GM19351 (cell line): Measurements from ENCODE around the gene AATK.
"Not testable (repeated sequence)": the region's sequence is repeated elsewhere in the genome, so short reads cannot be mapped to it uniquely, and the experiment has no call there.

ENCODE experiments used
- ATAC-seq: cut with Tn5 transposase; IDR thresholded peaks from one replicate; pipeline ENCODE4 v1.9.1; 2021; ENCODE audit warnings: mild to moderate bottlenecking, moderate library complexity; ENCODE audit not compliant: unreplicated experiment

AATK gene

GRCh38 chr17:81080019-81080418 lies 86.0 kb downstream of the AATK start:
- no peak for ATAC-seq

DNA sequence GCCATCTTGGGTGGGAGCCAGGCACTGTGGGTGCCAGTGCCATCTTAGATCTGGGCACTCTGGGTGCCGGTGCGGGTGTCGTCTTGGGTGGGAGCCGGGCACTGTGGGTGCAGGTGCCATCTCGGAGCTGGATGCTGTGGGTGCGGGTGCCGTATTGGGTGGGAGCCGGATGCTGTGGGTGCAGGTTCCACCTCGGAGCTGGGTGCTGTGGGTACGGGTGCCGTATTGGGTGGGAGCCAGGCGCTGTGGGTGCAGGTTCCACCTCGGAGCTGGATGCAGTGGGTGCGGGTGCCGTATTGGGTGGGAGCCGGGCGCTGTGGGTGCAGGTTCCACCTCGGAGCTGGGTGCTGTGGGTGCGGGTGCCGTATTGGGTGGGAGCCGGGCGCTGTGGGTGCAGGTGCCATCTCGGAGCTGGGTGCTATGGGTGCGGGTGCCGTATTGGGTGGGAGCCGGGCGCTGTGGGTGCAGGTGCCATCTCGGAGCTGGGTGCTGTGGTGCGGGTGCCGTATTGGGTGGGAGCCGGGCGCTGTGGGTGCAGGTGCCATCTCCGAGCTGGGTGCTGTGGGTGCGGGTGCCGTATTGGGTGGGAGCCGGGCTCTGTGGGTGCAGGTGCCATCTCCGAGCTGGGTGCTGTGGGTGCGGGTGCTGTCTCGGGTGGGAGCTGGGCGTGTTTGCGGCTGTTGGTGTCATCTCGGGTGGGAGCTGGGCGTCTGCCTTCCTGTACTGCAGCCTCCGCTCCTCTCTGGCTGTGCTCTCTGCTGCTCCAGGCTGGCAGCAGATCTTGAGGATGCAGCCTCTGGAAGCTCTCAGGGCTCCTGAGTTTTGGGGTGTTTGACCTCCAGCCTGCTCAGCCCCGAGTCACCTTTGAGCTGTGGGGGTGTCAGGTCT lies 87.8 kb downstream of the AATK start:
- ATAC-seq = not testable (repeated sequence)

DNA sequence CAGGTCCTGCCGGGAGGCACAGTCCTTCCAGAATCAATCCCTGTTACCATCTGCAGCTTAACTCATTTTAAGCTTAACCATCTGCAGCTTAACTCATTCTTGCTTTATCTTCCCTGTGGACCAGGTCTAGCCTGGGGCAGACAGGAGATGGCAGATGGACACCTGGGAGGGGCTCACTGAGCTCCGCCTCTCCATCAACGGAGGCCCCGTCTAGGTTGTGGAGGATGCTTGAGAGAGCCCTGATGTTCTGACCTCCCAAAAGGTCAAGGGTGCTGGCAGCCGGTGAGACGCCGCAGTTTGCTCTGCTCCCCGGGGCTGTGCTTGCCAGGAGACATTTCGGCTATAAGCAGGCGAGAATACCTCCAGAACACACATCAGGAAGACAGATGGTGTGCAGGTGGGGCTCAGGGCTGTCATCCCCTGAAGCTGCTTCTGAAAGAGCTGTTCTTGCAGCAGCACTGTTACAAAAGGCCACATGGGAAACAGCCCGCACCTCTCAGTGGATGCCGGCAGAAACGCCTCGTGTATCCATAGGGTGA lies 89.8 kb downstream of the AATK start:
- no peak for ATAC-seq

- no peak for ATAC-seq
Measured at GRCh38 chr17:81075307-81075706, 90.7 kb downstream of the AATK start.

GRCh38 chr17:81074875-81075274 lies 91.1 kb downstream of the AATK start:
- no peak for ATAC-seq

- no peak for ATAC-seq
Measured at GRCh38 chr17:81073967-81074839, 91.8 kb downstream of the AATK start.

- no peak for ATAC-seq
Measured at GRCh38 chr17:81071761-81072741, 94.0 kb downstream of the AATK start.

DNA sequence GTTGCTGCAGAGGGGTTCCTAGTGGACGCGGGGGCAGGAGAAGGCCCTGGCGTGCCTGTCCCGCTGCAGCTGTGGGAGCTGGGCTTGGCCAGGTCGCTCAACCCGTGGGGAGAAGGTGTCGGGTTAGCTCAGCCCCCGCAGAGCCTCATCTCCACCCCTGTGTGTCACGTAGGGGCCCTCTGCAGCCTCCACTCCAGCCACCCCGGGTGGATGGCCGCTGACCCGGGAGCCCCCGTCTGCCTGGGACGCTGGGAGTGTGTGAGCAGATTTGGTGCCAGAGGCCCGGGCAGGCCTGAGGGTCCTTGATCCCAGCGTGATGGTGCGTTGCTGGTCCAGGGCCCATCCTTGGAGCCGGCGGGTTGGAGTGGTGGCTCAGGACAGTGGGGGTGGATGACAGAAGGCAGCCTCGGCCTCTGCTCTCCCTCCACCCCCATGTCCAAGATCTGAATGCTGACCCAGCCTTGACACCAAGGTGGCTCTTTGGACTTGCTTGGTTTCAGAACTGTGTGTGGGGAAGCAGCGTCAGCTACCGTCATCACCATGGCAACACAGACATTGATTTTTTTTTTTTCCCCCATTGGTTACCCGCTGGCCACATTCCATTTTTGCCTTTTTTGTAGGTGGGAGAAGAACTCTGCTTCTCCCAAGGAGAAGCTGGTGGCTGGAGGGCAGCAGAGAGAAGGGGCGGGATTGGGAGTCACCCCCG lies 95.3 kb downstream of the AATK start:
- ATAC-seq = no peak

DNA sequence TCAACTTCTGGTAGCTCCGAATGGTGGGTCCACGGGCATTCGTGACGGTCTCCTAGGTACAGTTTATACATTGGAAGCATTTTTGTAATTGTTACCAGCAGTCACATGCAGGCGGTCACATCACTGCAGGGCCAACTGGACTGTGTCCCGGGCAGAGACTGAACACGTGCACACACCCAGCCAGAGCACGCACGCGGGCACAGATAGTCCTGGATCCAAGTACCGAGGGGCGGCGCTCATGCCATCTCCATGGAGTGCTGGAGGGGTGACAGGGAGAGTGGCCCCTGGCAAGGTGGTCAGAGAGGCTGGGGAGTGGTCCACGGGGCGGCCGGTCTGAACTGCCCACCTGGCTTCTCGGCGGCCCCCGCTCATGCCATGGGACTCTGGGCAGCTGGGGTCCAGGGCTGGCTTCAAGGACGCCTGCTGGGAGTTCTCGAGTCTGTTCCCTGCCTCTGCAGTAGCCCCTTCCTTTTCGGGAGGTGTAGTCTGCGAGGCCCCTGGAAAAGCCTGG lies 96.8 kb downstream of the AATK start:
- no peak for ATAC-seq

DNA sequence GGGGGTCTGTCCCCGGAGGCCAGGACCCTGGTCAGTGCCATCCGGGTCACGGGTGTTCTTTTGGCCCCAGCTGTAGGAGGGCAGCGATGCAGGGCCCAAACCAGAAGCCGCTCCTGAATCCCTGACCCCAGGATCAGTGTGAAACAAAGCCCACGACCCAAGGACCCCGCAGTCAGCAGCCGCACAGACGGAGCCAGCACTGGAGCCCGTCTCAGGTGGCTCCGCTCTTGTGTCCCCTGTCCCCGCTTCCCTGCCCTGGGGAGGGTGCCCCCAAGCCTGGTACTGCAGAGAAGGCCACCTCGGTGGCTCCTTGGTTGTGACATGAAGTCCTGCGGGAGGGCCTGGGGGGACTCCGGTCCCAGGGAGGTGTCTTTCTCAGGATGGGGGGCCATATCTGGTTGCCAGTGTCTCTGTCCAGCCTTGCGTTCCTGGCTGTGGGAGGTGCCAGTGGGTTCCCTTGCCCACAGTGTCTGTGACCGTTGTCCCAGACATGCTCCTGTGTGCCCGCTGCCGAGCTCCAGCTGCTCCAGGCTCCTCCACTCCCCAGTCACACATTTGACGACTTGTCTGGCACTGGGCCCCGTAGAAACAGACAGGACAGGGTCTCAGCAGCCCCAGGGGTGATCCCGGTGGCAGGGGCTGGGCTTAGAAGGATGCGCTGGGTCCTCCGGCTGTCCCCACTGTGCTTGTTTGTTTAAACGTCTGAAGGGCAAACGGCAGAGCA lies 97.4 kb downstream of the AATK start:
- no peak for ATAC-seq

DNA sequence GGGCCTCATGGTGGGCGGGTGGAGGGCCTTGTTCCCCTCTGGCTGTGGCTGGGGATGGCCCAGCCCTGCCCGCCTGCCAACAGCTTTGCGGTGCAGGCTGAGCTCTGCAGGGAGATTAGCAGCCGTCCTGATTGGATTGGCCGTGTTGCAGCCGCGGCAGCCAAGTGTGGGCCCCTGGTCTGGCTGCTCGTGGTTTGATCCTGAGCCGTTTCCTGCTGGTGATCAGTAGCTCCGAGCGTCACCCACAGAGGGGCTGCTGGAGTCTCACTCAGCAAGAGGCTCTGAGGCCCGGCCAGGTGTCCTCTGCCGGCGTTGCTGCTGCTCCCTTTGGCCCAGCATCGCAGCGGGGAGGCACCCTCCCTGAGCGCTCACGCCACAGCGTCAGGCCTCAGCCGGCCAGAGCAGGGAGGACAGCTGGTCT lies 98.6 kb downstream of the AATK start:
- no peak for ATAC-seq
